Testis (tissue), 3 donors: ENCODE measurements around the gene DPYD. TPM values are rescaled to one million over a fixed set of nuclear protein-coding genes. Genes with fewer than 3 reads are reported as not detected.

Source experiments
- DNase-seq: peaks from one replicate; pipeline ENCODE4 v3.0.0-alpha.2; 2019
- H3K27ac ChIP-seq, 2 donors: fragments of 200-600 bp; sonication (generic); one replicate each; pipeline ENCODE4 v1.5.1; 2019
- H3K27me3 ChIP-seq: fragments of 200-600 bp; sonication (generic); one replicate; pipeline ENCODE4 v1.5.1; 2019
- H3K36me3 ChIP-seq: fragments of 200-600 bp; sonication (generic); one replicate; pipeline ENCODE4 v1.5.1; 2017; ENCODE audit warnings: low read depth; ENCODE audit errors: missing control alignments
- H3K4me1 ChIP-seq: fragments of 200-600 bp; sonication (generic); one replicate; pipeline ENCODE4 v1.5.1; 2019
- H3K4me3 ChIP-seq, 2 donors: fragments of 200-600 bp; sonication (generic); one replicate each; pipeline ENCODE4 v1.5.1; 2017 to 2019
- H3K9me3 ChIP-seq: fragments of 200-600 bp; sonication (generic); one replicate; pipeline ENCODE4 v1.5.1; 2017
- CTCF ChIP-seq, 3 experiments: fragments of 450-650 bp in 2 of 3; fragments of 200-600 bp in 1 of 3; sonication (generic) in 1 of 3; IDR thresholded peaks; one replicate each; pipeline ENCODE4 v1.5.1; 2016 to 2019; ENCODE audit warnings: antibody characterized with exemption in 3 of 3, mild to moderate bottlenecking in 2 of 3, moderate library complexity in 1 of 3
- POLR2A ChIP-seq: fragments of 450-650 bp; IDR thresholded peaks from one replicate; pipeline ENCODE4 v1.6.1; 2017; ENCODE audit warnings: antibody characterized with exemption, mild to moderate bottlenecking, moderate library complexity
- WGBS, 2 donors: methylation state at CpG; one replicate each; pipeline ENCODE4 v1.1.5; 2018; 5-methylcytosine and 5-hydroxymethylcytosine counted together
- intact Hi-C: fragments of 100-400 bp; cut with DNase I; formaldehyde crosslinking; loops from one replicate; pipeline ENCODE4 v1.15.1; 2023; ENCODE audit warnings: low total_unique reads
- polyA plus RNA-seq: library from polyadenylated mRNA; stranded (reverse); fragments of 350-450 nt; fragmentation: Illumina TruSeq; extraction: RNeasy Lipid Tissue Mini Kit (QIAGEN cat#74804); gene quantifications from one replicate; pipeline ENCODE4 v1.2.3, GENCODE V29; 2014; ENCODE audit warnings: low read depth, low replicate concordance; ENCODE audit not compliant: insufficient read depth
- total RNA-seq, 2 donors: library from RNA; depleted of rRNA; stranded (reverse); fragments of >200 nt; gene quantifications; one replicate each; pipeline ENCODE4 v1.2.3, GENCODE V29; 2016

Gene DPYD
- total and polyA plus RNA-seq, 3 donors from 2014 or later: 6.7 to 14.7 (median 11.5) TPM

GRCh38 chr1:97464305-97464704, 456.5 kb downstream of the DPYD start:
- H3K9me3 ChIP-seq: no peaks in the 10 kb centered on the region
- H3K36me3 ChIP-seq: no peaks in the 10 kb centered on the region
- no peak overlapping the region for H3K4me3 ChIP-seq
- WGBS, 2 donors: 92 to 96% methylated on average over 5 of the region's 5 CpGs
- no peak overlapping the region for H3K27ac ChIP-seq
- no peaks in the 10 kb centered on the region for H3K27me3 ChIP-seq
- intact Hi-C loops: no loop called here
- TF ChIP-seq POLR2A (no peak), CTCF (IDR thresholded peaks at IDR 0.05) (no peak)
- no peak for DNase-seq
- H3K4me1 ChIP-seq: no peaks in the 10 kb centered on the region

- Histone ChIP-seq H3K4me1 (no peaks in the 10 kb centered on the region), H3K4me3 (no peak overlapping the region), H3K36me3 (no peaks in the 10 kb centered on the region), H3K9me3 (no peaks in the 10 kb centered on the region), H3K27me3 (no peaks in the 10 kb centered on the region), H3K27ac (no peak overlapping the region)
- TF ChIP-seq POLR2A (no peak), CTCF (IDR thresholded peaks at IDR 0.05) (no peak)
- no peak for DNase-seq
- intact Hi-C loops: no loop called here
Observed at GRCh38 chr1:97461782-97462181, 459.1 kb downstream of the DPYD start.

GRCh38 chr1:97457446-97458089, 463.3 kb downstream of the DPYD start:
- no peak for DNase-seq
- Histone ChIP-seq H3K4me3 (no peak overlapping the region), H3K9me3 (no peaks in the 10 kb centered on the region), H3K27me3 (no peaks in the 10 kb centered on the region), H3K36me3 (no peaks in the 10 kb centered on the region), H3K4me1 (no peaks in the 10 kb centered on the region), H3K27ac (no peak overlapping the region)
- 77 to 81% methylated on average over 7 of the region's 7 CpGs for WGBS, 2 donors
- intact Hi-C loops: no loop called here
- TF ChIP-seq CTCF (IDR thresholded peaks at IDR 0.05) (no peak), POLR2A (no peak)

- Histone ChIP-seq H3K4me3 (no peak overlapping the region), H3K9me3 (no peaks in the 10 kb centered on the region), H3K27me3 (no peaks in the 10 kb centered on the region), H3K36me3 (no peaks in the 10 kb centered on the region), H3K27ac (no peak overlapping the region), H3K4me1 (no peaks in the 10 kb centered on the region)
- TF ChIP-seq POLR2A (no peak), CTCF (IDR thresholded peaks at IDR 0.05) (no peak)
- no peak for DNase-seq
- 89 to 96% methylated on average over 2 of the region's 2 CpGs for WGBS, 2 donors
- intact Hi-C loops: no loop called here
Observed at GRCh38 chr1:97451944-97452343, 468.9 kb downstream of the DPYD start.
